ENCODE measurements around the gene CMPK2.

DNA sequence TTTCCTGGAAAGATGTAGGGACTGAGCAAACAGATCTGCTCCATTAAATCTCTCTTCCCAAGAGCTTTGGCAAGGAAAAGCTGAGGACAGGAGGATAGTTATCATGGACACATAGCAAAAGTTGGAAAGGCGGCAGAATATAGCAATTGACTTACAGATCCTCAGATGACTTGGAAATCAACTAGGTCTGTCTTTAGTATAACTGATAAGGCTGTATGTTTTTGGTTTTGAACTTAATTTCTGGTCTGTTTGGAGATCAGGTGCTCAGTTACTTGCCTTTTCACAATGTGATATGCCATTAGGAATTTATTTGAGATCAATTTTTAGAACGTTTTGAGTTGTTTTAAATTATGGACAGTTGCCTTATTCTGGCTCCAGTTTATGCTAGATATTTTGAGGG, 19.8 kb upstream of the CMPK2 start:
- no peak for TF ChIP-seq POLR2A (IDR thresholded peaks at IDR 0.05; ENCODE audit: extremely low read depth, insufficient read length)
- TF ChIP-seq, protein P1, sequence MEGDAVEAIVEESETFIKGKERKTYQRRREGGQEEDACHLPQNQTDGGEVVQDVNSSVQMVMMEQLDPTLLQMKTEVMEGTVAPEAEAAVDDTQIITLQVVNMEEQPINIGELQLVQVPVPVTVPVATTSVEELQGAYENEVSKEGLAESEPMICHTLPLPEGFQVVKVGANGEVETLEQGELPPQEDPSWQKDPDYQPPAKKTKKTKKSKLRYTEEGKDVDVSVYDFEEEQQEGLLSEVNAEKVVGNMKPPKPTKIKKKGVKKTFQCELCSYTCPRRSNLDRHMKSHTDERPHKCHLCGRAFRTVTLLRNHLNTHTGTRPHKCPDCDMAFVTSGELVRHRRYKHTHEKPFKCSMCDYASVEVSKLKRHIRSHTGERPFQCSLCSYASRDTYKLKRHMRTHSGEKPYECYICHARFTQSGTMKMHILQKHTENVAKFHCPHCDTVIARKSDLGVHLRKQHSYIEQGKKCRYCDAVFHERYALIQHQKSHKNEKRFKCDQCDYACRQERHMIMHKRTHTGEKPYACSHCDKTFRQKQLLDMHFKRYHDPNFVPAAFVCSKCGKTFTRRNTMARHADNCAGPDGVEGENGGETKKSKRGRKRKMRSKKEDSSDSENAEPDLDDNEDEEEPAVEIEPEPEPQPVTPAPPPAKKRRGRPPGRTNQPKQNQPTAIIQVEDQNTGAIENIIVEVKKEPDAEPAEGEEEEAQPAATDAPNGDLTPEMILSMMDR (IDR thresholded peaks at IDR 0.05; ENCODE audit: low read depth, low read length): no peak

Data from NB4 (cell line).